DMS114 treated with DMSO at 0.1 percent for 48 hours (cell line): Measurements from ENCODE around the gene ERF.
"Not testable (repeated sequence)": the region's sequence is repeated elsewhere in the genome, so short reads cannot be mapped to it uniquely, and the experiment has no call there.

Experiments
- DNase-seq: peaks from one replicate; lab custom pipeline; 2025; ENCODE audit not compliant: unreplicated experiment; lab: John Stamatoyannopoulos, UW

ERF gene

GRCh38 chr19:42275517-42275916 lies 20.6 kb upstream of the ERF start:
- DNase-seq, result no peak

- DNase-seq, result no peak
Measured at GRCh38 chr19:42275103-42275502, 20.2 kb upstream of the ERF start.

GRCh38 chr19:42274065-42274682 lies 19.2 kb upstream of the ERF start:
- no peak for DNase-seq

GRCh38 chr19:42273407-42274064 lies 18.6 kb upstream of the ERF start:
- DNase-seq, result no peak

- no peak for DNase-seq
Measured at GRCh38 chr19:42272989-42273406, 18.1 kb upstream of the ERF start.

GRCh38 chr19:42272535-42272897 lies 17.6 kb upstream of the ERF start:
- no peak for DNase-seq

- DNase-seq, result no peak
Measured at GRCh38 chr19:42271861-42272534, 17.1 kb upstream of the ERF start.

- no peak for DNase-seq
Measured at GRCh38 chr19:42271045-42271419, 16.1 kb upstream of the ERF start.

- no peak for DNase-seq
Measured at GRCh38 chr19:42270346-42271044, 15.6 kb upstream of the ERF start.

- no peak for DNase-seq
Measured at GRCh38 chr19:42269478-42270345, 14.8 kb upstream of the ERF start.

- DNase-seq, result peak; percentile 100
Measured at GRCh38 chr19:42268704-42269477, 14.0 kb upstream of the ERF start, which contains the start of gene CIC. Gene CIC, plus strand, starts transcription at chr19:42269252. Its CDS starts 2,532 bp downstream, at chr19:42271784.

- peak; percentile 99 for DNase-seq
Measured at GRCh38 chr19:42268142-42268703, 13.3 kb upstream of the ERF start.

GRCh38 chr19:42267644-42268141 lies 12.8 kb upstream of the ERF start:
- DNase-seq, result no peak

- not testable (repeated sequence) for DNase-seq
Measured at GRCh38 chr19:42266928-42267603, 12.1 kb upstream of the ERF start.

- DNase-seq, result not testable (repeated sequence)
Measured at GRCh38 chr19:42266105-42266504, 11.2 kb upstream of the ERF start.

GRCh38 chr19:42261763-42262162 lies 6.8 kb upstream of the ERF start:
- DNase-seq, result no peak

- not testable (repeated sequence) for DNase-seq
Measured at GRCh38 chr19:42257842-42258241, 2.9 kb upstream of the ERF start.

- peak; percentile 53 for DNase-seq
Measured at GRCh38 chr19:42255766-42256745, 1.1 kb upstream of the ERF start.
